ENCODE results near the gene MAP3K21. TPM values are rescaled to one million over a fixed set of nuclear protein-coding genes. Genes with fewer than 3 reads are reported as not detected.

The MAP3K21 gene
- total and polyA plus RNA-seq, 9 of the 15 experiments (the other 6 are each of a cell fraction or from before 2014, with no cell fraction given) = 0.23 to 0.86 (median 0.49) TPM

- TF ChIP-seq ZBTB40 (IDR thresholded peaks at IDR 0.05) (no peak), ZBTB40 (CRISPR knock-in tag; IDR thresholded peaks at IDR 0.05) (no peak), MAFG (tag; conservative IDR thresholded peaks at IDR 0.05) (no peak), LEF1 (IDR thresholded peaks at IDR 0.05) (no peak), ERF (CRISPR knock-in tag; IDR thresholded peaks at IDR 0.05) (no peak), ZNF318 (IDR thresholded peaks at IDR 0.05; ENCODE audit: borderline replicate concordance in 1 of 2, low read depth in 1 of 2) (no peak), KAT2B (IDR thresholded peaks at IDR 0.05; ENCODE audit: low read depth, low read length) (no peak), ZNF79 (CRISPR knock-in tag; IDR thresholded peaks at IDR 0.05; ENCODE audit: low read depth) (no peak)
Measured at GRCh38 chr1:233393926-233394680, 66.6 kb downstream of the MAP3K21 start (continued).
